Stimulated activated CD4-positive, alpha-beta T cell treated with anti-CD3 and anti-CD28 coated beads, Interleukin-1b, Interleukin-23, amount 100 ng/mL, for 24 hours (primary cell): ENCODE results near the gene RNASE8.
"Not testable (repeated sequence)": the region's sequence is repeated elsewhere in the genome, so short reads cannot be mapped to it uniquely, and the experiment has no call there.

ENCODE experiments used
- DNase-seq, 4 experiments: peaks; one replicate each; pipeline ENCODE4 v3.0.0-alpha.2; 2020; ENCODE audit warnings: low read depth in 4 of 4, low spot score in 1 of 4

RNASE8 gene

DNA sequence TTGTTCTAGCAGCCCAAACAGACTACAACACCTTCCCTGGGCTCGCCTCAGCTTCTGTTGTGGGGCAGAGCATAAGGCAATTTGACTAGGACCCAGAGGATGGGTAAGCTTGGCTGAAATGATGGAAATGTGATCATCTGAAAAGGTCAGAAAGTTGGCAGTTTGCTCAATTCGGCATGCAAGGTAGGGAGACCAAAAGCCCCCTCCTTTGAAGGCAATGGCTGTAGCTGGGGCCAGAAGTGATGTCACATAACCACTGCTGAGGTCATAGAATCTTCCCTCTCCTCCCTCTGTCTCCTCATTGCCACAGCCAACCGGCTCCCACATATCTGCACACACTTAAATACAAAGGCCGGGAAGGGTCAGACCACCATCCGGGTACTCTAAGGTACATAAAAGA is 27.7 kb upstream of the RNASE8 start, which contains the start of gene TPPP2:
TPPP2 (plus strand) TSS at position 301 of the 400 bp plus-strand sequence. CDS start 365 bp downstream, outside the sequence.
- DNase-seq = no peak

DNA sequence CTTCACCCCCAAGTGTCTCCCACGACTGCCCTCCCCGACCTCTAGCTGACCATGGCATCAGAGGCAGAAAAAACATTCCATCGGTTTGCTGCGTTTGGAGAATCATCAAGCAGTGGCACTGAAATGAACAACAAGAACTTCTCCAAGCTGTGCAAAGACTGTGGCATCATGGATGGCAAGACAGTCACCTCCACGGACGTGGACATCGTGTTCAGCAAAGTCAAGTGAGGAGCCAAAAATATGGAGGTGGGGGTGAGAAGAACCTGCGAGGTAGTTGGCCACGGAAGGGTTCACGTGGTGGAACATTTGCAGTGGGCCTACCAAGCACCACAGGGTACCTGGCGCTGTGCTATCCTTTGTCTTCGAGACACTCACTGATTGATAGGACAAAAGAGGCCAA is 27.1 kb upstream of the RNASE8 start:
- DNase-seq = no peak

DNA sequence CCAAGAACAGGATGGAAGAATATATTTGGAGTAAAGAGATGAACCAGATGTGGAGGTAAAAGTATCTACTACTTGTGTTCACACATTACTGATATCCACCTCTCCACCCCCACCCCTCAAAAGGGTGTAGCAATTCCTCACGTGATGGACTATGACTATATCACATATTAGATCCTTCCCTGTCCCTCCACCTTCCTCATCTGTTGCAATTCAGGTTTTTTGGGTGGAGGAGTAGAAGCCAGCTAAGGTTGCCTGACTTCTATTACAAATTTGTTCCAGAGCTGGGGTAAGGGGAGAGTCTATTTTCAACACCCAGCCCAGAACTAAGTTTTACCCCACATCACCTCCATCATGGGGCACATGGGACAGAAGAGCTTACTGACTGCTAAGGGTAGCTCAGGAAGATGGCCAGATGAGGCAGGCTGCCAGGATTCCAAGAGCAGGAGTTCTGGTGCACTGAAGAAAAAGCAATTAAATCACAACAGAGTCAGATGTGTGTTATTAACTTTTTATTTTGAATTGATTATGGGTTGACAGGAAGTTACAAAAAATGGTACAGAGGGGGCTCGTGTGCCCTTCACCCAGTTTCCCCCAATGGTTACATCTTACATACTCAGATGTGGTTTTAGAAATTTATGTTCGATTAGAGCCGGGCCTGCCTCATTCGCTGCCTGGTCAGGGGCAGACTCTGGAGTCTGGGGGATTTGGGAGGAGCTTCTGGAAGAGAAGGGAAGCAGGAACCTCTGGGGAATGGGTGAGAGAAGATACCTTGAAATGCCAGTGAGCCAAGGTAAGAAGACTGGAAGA is 25.1 kb upstream of the RNASE8 start:
- no peak for DNase-seq

DNA sequence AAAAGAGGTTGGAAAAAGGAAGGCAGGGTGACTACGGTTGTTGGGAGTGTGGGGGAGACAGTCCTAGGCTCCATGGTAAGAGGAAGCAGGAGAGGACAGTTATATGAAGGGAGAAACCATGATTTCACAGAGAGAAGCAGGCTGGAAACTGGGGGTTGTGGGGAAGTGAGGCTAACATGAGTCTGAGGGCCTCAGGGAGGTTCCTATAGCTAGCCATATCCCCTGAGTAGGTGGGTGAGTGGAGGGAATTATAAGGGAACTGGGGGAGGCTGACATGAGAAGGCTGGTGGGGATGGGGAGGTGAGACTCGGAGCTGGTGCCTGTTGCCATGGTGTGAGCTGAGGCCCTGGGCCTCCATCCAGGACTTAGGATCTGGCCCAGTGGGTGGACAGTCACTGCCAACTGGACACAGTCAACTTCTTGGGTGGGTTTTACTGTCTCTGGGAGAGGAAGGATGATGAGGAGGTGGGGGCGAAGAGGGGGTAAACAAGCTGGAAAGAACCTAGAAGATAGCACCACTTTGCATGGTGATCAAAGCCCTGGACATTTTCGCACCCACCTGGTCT is 24.4 kb upstream of the RNASE8 start:
- DNase-seq = no peak

DNA sequence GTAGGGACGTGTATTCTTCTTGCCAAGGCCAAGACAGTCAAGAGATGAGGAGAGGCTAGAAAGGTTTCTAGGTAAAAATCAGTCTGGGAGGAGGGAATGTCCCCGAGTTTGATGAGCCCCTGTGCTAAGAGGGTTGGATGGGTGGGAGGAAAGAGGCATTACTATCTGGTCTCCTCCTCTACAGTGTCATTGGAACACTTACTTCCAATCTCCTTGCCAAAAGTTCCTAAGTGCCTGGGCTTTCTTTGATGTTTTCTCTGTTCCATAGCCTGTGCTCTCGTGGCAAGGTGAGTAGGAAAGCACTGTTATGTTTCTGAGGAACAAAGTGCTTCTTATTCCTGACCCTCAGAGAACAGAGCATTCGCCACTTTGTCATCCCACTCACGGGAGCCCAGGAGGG is 22.9 kb upstream of the RNASE8 start, which contains the start of gene RNASE13:
RNASE13 (minus strand) TSS at position 101 of the 400 bp plus-strand sequence. CDS start 519 bp downstream, outside the sequence.
- no peak for DNase-seq

DNA sequence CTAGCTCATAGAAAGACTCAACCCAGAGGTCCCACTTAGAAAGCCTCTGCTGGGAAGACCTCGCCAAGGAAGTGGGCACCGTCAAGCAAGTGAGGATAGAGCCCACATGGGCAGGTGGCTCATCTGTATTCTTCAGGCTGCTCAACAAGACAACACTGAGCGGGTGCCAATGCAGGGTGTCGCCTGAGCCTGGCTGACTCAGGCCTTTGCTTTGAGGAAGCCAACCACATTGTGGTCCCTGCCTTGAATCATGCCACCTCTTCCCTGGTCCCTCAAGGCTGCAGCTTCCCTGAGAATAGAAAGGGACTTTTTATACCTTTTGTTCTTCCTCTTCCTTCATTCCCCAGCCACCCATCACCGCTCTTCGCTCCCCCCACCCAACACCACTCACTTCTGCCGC is 20.9 kb upstream of the RNASE8 start:
- no peak for DNase-seq

DNA sequence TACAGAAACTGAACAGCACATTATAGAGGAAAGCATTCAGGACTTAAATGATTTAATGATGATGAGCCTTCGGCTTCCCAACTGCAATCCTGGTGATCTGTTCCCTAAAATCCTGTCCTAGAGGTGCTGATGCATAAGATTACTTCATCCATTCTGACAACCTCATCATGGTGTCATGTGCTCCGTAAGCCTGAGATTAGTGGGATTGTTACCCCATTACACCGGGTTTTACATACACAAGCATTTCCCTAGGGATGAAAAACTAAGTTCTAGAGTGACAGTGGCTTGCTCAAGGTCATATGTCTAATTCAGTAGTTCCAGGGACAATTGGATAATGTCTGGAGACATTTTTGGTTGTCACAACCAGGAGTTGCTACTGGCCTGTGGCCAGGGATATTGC is 20.5 kb upstream of the RNASE8 start:
- no peak for DNase-seq

DNA sequence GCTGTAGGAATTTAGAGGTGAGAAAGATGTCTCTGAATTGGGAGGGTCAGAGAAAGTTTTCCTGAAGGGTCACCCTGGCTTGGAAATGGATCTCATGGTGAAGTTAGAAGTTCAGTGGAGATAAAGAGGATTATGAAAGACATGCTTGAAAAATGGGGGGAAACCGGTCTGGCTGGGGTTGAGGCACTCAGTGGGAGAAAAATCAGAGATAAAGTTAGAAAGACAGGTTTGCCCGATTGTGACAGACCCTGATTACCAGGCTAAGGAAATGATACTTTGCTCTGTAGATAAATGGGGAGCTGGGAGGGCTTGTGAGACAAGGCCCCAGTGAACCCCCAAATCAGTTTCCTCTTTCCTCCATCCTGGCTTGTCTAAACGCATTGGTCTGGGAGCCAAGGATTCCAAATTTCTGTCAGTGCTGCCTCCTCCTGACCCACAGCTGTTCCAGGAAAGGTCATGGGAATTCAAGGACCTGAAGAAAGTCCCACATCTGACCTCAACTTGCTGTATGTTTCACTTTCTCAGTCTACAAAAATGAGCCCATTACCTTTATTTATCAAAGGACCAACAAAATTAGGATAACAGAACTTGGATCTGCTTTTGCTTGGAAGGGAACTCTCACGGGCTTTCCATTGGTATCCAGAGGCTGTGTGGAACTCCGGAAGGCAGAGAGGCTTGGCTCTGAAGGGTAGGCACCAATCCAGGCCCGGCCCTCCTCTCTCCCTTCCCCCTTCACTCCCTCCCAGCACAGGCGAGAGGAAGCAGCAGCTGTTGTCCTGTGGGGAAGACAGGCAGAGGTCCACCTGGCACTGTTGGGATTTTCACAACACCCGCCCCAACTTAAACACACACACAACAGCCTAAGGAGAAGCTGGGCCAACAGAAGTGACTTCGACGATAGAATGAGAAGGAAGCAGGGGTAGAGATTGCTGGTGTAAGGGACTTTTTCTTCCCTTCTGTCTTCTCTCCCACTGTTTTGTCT is 18.9 kb upstream of the RNASE8 start:
- DNase-seq = no peak

DNA sequence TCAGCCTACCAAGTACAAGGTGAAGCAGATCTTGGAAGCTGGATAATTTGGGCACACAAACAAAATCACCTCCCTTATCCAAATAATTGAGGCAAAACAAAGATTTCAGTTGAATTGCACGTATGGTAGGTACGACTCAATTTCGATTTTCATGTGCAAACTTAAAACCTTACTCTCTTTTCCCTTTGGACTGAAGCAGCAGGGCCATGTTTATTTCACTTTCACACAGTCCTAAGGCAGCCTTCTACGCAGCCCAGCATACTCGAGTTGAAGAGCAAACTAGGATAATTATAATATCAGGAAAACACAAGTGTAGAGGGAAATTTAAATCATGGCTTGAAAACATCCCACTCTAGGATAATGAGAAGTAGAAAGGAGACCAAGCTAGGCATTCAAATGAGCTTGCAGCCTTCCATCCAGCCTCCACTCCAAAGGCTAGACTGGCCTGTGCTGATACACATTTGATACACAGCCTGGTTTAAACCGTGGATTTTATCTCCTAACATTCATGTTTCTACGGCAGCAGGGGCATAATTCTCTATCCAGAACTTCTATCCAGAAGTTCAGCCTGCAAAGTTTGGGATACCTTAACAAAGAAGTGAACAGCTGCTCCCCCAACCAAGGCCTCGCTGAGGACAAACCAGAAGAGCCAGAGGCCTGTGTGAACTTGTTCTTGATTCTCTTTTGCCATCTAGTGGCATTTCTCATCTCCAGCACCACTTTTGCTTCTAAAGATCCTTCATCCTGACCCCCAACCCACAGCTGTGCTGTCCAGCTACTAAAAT is 17.8 kb upstream of the RNASE8 start:
- no peak for DNase-seq

DNA sequence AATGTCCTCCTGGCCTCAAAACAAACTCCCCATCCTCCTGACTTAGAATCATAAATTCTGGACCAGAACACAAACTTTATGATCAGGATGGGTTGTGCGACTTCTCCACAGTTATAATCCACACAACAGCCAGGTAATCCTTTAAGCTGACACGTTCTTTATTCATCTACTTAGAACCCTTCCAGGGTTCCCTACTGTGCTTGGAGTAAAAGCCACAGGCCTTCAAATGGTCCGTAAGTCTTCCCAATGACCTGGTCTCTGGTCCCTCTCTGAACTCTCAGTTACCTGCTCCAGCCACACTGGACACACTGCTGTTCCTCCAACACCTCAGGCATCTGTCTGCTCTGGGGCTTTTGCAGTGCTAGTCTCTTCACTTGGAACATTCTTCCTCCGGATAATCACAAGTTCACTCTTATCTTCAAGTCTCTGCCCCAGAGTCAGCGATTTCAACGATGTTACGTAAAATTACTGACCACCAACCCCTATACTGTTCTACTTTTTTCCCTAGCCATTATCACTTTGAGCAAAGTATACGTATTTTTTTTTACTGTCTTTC is 17.2 kb upstream of the RNASE8 start:
- no peak for DNase-seq

DNA sequence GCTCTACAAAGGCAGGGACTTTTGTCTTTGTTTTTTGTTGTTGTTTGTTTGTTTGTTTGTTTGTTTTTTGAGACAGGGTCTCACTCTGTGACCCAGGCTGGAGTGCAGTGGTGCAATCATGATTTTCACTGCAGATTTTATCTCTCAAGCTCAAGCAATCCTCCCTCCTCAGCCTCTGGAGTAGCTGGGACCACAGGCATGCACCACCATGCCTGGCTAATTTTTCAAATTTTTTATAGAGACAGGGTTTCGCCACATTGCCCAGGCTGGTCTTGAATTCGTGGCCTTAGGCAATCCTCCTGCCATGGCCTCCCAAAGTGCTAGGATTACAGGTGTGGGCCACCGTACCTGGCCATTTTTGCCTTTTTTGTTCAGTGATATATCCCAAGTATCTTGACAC is 16.7 kb upstream of the RNASE8 start:
- DNase-seq = not testable (repeated sequence)

DNA sequence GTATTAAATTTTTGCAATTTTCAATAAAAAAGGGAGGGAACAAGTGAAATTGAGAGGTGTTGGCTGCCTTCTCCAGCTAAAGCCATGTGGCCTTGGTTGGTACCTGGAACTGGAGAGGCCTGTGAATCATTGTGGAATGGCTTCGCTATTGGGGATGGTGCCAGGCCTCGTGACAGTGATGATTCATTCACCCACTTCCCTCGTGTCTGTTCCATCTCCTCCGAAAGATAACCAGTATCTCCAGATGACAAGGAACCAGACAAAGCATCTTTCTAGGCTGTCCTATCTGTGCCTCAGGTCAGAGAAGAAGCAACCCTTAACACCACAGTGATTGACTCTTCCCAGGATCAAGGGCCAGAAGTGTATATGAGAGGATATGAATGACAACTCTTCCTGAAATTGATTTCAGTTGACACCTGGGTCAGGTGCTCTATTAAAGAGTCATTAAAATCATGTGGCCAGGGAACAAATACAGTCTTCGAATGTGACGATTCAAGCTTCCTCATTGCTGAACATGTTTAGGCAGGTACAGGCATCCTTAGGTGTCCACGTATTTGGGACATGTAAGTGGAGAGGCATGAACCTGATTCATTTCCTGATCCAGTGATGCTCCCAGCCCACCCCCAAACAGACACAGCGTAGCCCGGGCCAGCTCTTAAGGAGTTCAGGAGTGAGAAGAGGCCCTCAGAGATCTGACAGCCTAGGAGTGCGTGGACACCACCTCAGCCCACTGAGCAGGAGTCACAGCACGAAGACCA is 15.8 kb upstream of the RNASE8 start, which contains the start of gene RNASE7:
RNASE7 (plus strand) TSS at position 687 of the 758 bp plus-strand sequence. CDS start 631 bp downstream, outside the sequence.
- DNase-seq = no peak

DNA sequence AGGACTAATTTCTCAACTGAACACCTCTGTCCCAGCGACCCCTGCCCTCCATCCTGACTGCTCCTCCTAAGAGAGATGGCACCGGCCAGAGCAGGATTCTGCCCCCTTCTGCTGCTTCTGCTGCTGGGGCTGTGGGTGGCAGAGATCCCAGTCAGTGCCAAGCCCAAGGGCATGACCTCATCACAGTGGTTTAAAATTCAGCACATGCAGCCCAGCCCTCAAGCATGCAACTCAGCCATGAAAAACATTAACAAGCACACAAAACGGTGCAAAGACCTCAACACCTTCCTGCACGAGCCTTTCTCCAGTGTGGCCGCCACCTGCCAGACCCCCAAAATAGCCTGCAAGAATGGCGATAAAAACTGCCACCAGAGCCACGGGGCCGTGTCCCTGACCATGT is 14.7 kb upstream of the RNASE8 start:
- no peak for DNase-seq

DNA sequence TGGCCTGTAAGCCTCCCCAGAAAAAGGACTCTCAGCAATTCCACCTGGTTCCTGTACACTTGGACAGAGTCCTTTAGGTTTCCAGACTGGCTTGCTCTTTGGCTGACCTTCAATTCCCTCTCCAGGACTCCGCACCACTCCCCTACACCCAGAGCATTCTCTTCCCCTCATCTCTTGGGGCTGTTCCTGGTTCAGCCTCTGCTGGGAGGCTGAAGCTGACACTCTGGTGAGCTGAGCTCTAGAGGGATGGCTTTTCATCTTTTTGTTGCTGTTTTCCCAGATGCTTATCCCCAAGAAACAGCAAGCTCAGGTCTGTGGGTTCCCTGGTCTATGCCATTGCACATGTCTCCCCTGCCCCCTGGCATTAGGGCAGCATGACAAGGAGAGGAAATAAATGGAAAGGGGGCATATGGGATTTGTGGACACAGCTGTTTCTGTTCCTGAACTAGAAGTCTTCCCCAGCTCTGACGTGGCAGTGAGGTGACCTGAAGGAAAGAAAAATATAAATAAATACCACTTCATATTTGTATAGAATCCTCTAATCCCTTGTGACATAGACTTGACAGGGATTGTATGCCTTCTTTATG is 14.1 kb upstream of the RNASE8 start:
- no peak for DNase-seq

DNA sequence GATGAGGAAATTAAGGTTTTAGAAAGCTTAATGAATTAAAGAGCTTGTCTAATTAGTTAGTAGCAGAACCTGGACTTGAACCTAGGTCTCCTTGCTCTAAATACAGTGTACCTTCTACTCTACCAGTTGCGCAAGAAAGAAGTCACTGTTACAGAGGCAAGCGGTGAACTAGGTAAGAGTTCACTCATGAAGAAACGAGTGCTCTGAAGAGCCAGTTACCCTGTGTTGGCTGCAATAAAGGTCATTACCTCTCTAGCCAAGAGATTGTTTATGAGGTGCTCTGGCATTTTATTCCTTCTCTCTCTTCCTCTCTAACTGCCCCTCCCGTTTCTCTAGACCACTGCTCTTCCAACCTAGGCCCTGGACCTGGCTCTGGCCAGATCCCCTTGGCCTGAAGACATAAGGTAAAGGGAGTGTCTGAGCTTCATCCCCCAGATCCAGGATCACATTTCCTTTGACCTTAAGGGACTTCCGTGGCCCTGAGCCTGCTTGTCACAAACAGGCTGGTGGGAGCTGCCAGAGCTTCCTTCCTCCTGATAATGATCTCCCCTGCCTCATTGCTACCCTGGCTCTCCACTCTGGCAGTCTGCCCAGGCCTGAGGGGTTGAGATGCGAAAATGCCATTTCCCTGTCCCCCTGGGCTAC is 13.5 kb upstream of the RNASE8 start:
- DNase-seq = no peak

DNA sequence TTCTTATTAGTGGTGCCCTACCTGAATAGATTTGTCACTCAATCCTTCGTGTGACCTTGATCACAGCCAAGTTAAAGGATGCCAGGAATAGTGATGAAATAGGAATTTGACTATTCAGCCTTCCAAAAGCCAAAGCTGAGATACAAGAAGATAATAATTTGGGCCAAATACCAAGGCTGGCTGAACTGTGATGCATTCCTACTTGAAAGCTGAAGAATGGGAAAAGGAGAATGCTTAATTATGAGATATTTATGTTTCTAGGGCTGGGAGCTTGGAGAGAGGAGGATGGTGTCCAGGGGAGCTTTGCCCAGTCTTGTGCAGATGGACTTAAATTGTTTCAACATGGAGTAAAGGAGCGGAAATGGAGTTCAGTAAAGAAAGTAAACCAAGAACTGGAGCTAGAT is 10.2 kb upstream of the RNASE8 start:
- no peak for DNase-seq

DNA sequence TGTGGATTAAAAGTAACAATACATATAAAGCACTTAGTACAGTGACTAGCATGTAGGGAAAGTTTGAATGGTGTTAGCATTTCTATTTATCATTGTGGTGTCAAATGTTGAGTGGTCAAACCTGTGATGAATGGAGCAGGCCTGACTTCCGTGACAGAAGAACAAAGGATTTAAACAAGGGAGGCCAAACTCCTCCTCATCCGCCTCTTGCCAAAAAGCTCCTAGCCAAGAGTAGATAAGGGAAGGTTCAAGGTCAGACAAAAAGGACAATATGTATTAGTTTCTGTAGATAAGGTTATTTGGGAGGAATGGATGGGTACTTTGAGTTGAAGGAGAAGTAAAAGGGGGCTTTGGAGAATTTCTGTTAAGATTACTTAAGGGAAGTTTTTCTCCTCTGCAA is 9.0 kb upstream of the RNASE8 start:
- no peak for DNase-seq

DNA sequence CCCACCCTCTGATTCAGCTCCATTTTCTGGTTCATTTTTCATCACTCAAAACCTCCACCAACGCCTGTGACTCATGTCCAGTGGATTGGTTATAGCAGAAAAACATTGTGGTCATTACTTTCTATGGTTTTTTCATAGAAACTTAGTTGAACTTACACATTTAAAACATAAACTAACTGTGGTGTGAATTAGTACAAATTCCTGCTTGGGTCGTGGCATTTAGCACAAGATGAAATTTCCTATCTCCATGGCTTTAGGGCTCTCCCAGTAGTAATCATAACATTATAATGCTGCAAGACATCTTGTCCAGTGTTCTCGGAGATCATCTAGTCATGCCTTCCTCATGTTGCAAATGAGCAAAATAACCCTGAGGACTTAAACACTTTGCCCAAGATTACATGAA is 8.3 kb upstream of the RNASE8 start:
- DNase-seq = no peak

DNA sequence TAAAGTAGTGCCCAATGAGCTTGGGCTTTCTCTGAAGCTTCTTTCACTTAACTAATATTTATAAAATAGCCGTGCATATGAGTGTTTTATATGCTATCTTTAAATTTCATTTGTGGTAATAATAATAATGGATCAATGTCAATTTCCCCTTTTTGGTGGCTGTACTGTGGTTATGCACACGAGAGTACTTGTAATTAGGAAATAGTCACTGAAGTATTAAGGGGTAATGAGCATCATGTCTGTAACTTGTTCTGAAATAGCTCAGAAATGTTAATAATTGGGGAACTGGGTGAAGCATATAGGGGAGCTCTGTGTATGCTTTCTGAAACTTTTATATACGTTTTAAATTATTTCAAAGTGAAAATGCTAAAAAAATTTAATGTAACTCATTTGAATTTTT is 7.0 kb upstream of the RNASE8 start:
- DNase-seq = no peak
